NCI-H446 (cell line): ENCODE measurements around the gene ALPG.
"Not testable (repeated sequence)": the region's sequence is repeated elsewhere in the genome, so short reads cannot be mapped to it uniquely, and the experiment has no call there.

Experiments used
- DNase-seq, 2 experiments: peaks; one replicate each; lab custom pipeline; 2025; lab: John Stamatoyannopoulos, UW

The ALPG gene

DNA sequence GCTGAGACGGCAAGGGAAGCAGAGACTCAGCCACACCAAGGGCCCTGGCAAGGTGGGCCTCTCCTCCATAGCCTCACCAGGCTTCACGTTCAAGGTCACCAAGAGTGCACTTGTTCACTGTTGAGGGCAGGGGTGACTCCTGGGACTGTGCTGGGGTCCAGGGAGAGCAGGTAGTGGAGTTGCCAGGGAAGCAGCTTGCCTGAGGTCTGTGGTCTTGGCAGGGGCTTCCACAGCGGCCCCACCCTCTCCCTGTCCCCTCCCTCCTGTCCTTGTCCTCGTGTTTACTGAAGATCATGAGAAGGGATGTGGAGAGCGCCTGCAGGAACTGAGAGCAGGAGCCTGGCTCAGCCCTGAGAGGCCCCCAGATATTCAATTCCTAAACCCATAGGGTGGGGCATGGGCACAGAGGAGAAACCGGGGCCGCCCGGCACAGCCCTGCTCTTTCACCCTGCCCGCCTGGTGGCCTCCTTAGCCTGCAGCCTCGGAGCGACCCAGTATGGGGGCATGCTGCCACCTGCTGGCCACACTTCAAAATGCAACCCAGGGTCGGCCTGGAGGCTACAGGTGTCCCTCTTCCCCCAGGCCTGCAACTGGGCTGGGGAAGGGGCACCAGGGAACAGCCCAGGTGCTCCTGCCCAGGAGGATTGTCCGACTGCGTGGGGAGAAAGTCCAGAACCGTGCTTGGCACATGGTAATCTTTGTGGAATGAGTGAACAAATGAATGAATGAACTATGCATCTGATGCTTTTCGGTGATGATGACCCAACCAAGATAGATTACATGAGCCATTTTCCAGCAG, 33.8 kb downstream of the ALPG start:
- peak; percentile 39 to 77 for DNase-seq

DNA sequence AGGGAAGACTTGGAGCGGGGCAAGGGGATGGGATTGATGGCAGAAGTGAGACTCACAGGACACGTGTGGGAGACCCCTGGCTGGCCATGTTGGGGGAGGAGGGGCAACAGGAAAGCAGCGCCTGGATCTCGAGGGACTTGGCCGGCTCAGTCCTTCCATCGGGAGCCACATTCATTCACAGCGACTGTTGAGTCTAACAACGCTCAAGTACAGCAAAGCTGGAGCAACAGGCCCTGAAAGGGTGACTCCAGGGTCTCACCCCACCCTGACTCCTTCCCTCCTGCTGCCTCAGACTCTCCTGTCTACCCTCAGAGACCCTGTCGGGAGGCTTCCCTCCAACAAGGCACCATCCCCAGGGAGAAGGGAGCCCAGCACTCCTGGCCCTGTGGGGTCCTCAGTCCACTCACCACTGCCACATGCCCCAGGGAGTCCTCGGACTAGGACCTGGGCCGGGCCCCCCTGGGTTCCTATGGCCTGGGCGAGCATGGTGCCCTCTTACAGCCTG, 34.6 kb downstream of the ALPG start:
- no peak for DNase-seq

DNA sequence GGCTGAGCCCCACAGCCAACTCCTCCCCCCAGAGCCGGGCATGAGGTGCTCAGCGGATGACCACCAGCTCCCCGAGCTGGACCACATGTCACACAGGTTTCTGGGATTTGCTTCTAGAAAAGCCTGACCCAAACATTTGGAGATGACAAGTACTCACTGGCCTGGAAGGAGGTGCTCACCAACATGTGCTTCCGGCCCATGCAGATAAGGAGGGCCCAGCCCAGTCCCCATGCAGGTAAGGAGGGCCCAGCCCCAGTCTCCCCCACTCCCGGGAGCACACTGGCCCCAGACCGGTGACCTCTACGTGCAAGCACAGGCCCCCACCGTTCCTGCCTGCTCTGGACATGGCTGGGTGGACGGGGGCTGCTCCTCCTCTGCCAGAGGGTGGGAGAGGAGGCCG, 35.3 kb downstream of the ALPG start:
- not testable (repeated sequence) for DNase-seq

DNA sequence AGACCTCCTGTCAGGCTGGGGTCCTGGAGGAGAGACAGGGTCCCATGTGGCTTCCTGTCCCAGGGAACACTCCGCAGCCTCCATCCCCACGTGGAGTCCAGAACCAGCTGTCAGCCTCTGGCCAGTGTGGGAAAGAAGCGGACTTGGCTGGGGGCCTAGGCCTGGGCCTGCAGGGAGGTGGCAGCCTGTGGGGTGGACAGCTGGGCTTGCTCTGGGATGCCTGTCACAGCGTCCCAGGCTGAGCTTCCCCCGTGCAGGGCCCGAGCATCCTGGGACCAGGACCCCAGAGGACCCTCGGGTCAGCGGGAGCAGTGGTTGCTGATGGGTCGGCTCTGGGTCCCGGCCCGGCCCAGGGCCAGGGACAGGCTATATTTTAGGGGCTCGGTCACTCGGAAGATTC, 35.8 kb downstream of the ALPG start:
- not testable (repeated sequence) for DNase-seq

DNA sequence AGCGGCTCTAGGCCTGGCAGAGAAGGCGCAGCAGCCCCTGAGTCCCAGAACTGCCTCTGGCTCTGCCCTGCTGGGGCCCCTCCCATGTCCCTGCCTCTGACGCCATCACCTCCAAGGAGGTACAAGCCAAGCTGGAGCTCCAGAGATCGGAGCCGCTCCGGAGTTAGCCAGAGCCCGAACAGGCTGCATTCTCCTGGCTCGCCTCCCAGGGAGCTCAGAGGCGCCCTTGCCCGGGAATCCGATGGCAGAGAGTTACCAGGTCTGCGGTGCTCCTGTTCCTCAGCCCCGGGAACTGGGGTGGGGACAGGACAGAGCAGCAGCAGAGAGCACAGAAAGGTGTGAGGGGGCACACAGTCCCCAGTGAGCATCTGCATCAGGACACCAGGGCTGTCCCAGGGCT, 36.4 kb downstream of the ALPG start:
- not testable (repeated sequence) for DNase-seq

DNA sequence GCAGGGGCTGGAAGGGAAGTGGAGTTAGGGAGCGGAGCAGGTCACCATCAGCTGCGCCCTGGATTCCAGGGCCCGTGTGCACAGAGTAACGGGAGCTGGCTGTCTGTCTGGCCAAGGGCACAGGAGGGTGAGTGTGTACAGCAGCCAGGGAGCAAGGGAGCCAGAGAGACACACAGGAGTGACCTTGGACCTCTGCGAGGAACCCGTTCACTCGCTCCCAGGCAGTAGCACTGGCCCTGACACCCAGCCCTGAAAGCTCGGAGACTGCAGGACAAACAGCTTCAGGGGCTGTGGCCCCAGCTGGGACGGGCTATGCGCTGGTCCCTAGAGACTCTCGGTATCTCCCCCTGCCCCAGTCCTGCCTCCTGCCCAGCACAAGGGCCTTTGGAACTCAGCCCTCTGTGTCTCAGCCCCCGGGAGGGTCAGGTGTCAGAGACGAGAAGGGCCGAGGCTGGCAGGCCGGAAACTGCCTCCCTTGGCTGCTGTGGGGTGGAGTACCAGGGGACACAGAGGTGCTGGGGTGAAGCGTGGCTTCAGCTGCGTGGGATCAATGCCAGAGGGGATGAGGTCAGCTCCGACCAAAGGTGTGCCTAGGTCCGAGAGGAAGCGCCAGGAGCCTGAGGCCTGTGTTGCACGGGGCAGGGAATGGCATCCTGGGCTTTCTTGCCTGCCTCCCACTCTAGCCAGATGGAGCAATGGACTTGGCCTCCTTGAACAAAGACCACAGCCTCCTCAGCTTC, 37.2 kb downstream of the ALPG start:
- not testable (repeated sequence) for DNase-seq

DNA sequence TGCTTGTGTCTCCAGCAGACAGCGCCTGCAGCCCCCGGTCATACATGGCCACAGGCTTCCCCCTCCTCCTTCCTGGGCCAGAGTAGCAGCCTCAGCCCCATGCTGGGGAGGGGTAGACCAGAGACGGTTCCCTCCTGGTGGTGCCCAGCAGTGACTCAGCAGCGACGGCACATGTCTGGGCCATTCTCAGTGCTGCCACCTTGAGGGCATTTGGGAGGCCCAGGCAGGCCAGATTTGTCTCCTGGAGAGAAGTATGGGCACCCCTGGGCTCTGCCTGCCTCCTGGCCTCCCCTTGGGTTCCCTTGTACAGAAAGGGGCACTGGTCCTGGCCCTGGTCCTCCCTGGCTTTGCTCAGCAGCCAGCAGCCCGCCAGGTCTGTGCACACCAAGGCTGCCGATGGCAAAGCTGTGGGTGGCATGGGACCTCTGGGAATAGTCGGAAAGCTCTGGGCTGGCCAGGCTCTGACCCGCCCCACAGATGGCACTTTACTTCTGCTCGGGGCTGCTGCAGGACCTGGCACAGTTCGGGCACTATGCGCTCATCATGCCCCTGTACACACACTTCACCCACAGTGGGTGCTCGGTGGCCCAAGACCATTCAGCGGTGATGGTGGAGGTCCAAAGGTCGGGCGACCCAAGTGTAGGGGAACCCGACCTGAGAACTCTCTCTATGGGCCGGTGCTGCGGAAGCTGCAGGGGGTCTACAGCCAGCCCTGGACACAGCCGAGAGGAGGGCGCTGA, 37.9 kb downstream of the ALPG start:
- DNase-seq: peak in 1 of 2 experiments; percentile 23

DNA sequence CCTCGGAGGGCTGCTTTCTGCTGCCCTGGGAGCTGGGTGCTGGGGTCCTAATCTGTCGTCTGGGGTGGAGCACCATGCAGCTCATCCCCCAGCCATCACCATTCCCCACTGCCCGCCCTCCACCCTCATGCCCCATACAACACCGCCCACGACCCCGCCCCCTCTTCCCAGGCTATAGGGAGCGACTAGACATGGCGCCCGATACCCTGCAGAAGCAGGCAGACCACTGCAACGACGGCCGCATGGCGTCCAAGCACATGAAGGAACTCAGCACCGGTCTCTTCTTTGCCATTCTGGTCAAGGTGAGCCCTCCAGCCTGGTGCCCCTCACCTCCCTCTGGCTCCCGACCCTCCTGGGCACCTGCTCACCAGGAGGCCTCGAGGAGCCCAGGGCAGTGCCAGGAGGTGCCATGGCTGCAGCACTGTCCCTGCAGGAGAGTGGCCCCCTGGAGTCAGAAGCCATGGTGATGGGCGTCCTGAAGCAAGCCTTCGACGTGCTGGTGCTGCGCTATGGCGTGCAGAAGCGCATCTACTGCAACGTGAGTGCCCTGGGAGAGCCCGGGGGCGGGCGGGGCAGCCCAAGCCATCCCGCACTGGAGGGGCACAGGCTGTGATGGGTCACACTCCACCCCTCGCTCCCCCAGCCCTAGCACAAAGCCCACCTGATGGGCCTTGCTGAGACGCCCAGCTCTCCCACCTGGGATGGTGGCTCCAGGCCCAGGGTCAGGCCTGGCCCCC, 38.7 kb downstream of the ALPG start:
- not testable (repeated sequence) for DNase-seq

DNA sequence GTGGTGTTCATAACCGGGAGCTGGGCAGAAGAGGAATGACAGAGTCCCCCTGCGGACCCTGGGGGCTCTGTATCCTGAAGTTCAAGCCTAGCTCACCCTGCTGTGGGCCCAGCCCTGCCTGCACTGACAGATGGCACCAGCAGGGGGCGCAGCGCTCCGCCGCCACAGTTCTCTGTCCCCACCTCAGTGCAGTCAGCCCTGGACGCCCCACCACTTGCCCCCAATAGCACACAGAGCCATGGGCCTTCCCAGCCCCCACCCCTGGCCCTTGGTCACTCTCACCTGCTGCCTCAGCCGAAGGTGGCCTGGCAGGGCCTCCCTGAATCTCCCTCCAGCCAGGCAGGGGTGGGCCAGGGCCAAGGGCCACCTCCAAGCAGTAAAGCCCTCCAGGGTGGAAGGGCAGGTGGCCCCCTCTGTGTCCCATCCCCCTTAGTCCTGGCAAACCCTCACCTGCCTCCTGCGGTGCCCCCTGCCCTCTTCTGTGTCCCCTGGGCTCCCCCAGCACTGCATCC, 39.7 kb downstream of the ALPG start:
- not testable (repeated sequence) for DNase-seq

DNA sequence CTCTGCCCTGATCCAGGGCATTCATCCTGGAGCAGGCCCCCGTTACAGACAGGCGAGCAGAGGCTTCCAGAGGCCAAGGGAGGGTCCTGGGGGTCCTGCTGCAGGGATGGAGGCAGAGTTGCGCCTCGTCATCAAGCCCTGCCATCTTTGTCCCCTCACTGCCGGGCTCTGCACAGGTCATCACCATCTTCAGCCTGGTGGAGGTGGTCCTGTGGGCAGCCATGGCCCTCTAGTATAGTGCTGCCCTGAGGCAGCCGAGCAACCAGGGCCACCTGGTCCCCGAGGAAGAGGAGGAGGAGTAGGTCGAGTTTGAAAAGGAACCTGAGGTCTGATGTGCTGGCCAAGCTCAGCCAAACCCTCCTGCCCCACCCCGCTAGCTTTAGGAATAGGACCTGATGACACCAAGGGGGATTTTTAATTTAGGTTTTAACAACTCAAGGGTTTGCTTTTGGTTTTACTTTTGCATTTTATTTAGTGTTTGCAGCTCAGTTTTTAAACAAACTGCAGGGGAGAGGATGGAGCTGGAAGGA, 40.5 kb downstream of the ALPG start:
- DNase-seq: no peak

DNA sequence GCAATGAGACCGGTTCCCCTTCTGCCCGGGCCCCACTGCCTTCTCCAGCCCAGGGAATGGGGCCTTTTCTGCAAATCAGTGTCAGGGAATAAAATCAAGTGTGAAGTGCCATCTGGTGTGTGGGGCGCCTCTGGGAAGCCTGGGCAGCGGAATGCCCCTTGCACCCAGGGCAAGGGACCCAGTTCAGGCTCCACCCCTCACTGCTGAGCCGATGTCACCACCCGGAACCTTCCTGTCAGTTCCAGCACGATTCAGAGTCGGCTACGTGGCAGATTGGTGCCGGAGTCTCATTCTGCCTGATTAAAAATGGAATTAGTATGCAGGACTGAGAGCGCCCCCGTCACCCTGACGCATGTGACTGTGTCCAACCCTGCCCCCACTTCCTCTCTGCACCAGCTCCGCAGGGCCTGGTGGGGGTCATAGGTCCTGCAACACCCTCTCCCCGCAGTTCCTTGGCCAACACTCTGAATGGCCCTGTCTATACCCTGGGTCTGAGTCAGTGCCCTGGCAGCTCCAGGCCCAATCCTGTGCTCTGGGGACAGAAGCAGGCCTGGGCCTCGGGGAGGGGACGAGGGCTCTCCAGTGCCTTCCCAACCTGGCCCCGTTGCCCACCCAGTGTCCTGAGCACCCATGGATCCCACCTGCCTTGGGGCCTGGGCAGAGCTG, 41.1 kb downstream of the ALPG start:
- DNase-seq: no peak

DNA sequence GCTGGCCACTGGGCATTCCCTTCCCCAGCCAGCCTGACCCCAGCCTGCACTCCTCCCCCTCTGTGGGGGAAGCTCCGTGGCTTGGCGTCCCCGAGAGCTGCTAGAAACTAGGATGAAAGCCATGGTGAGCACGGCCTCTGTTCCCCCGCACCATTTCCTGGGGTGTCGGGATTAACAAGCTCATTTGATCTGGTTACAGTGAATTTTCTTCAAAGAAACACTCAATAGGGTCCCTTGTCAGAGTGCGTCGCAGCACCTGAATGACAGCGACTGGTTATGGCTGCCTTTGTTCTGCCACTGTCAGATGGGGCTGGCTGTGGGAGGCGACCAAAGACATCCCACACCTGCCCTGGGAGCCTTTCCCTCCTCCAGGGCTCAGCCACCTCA, 41.7 kb downstream of the ALPG start:
- no peak for DNase-seq

DNA sequence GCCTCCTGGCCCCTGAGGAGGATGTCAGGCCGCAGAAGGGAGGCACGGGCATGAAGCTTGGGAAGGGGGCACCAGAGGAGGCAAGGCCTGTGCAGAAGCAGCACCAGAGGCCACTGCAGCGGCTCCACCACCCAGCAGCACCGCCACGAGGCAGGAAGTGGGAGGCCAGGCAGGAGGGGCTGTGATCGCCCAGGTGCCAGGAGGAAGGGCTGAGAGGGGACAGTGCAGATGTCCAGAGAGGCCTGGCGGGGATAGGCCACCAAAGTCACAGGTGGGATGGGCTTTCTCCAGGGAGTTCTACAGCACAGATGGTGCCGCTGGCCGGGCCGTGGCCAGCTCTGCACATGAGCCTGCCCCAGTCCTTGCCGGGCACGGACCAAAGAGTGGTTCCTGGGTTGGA, 43.3 kb downstream of the ALPG start:
- DNase-seq: no peak

DNA sequence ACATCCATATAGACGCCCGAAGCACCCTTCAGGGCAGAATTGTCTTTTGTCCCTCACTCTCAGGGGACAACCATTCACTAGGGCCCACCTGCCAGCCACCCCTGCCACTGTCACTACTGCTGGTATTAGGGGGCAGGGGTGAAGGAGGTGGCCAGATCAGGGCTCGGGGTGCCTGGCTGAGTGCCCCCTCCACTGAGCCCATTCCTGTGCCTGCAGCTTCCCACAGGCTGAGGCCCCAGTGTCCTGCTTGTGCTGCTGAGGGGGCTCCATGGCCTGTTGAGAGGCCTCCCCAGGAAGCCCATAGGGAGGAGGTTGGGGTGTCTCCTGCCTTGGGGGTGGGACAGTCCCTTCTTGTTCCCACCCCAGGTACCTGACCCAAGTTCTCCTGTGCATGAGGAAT, 45.0 kb downstream of the ALPG start:
- DNase-seq: not testable (repeated sequence)

DNA sequence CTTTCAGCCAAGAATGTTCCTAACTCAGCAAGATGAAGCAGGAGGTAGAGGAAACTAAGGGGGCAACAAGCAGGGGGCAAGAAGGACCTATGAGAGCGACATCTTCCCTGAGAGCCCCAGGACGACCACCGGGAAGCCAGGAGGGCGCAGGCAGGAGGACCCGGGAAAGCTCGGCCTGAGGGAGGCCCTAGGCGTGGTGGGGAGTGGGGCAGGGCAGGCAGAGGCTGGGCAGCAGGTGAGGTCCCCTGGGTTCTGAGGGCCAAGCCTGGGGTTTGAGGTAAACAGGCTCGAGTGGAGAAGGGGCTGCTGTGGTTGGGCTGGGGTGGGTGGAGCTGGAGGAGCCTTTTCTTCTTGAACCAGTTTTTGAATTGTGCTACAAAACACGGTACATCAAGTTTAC, 48.0 kb downstream of the ALPG start:
- DNase-seq: no peak

DNA sequence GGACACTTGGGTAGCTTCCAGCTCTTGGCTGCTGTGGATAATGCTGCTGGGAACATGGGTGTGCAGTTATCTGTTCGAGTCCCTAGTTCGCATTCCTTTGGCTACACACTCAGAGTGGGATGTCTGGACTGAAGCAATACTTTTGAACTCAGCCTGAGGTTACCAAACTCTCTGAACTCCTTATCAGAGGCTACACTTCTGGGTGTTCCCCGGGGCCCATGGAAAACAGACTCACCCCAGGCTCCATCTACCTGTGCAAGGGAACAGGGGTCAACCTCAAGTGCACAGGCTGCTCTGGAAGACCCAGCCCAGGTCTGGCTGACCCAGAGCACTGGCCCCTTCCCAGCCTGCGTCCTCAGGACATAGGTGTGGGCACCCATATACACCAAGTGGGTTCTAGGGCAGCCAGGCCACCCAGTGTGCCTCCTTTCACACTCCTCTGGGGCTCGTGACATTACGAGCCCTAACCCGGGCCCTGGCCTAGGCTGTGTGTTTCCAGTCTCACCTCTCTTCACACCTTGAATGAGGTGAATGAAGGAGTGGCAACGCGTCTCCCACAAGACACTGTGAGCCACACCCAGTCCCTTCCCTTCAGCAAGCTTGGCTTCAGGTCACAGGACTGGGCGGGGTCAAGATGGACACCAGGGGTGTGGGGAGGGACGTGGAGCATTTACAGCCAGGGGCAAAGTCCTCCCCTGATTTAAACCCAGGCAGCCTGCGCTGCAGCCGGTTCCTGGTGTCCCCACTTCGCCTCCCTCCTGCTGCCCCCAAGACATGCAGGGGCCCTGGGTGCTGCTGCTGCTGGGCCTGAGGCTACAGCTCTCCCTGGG, 49.0 kb downstream of the ALPG start, which contains the start of gene ALPI:
TSS of gene ALPI (plus strand) at position 728 of the 830 bp plus-strand sequence. CDS start at position 775, 47 bp downstream.
- no peak for DNase-seq

DNA sequence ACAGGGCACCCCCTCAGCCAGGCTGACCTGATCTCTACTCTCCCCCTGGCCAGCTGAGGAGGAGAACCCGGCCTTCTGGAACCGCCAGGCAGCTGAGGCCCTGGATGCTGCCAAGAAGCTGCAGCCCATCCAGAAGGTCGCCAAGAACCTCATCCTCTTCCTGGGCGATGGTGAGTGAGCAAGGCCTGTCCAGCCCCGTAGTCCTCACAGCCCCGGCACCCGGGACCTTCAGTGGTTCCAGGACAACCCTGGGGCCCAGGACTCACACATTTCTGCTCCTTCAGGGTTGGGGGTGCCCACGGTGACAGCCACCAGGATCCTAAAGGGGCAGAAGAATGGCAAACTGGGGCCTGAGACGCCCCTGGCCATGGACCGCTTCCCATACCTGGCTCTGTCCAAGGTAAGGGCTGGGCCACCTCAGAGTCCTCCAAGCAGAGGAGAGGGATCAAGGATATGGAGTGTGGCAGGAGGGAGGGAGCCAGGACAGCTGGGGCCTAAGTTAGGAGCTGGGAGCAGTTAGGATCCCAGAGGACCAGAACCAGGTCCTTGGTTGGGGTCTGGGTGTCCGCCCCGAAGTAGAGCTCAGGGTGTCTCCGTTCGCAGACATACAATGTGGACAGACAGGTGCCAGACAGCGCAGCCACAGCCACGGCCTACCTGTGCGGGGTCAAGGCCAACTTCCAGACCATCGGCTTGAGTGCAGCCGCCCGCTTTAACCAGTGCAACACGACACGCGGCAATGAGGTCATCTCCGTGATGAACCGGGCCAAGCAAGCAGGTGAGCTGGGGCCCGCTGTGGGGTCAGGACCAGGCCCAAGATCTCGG, 49.9 kb downstream of the ALPG start:
- DNase-seq: no peak

DNA sequence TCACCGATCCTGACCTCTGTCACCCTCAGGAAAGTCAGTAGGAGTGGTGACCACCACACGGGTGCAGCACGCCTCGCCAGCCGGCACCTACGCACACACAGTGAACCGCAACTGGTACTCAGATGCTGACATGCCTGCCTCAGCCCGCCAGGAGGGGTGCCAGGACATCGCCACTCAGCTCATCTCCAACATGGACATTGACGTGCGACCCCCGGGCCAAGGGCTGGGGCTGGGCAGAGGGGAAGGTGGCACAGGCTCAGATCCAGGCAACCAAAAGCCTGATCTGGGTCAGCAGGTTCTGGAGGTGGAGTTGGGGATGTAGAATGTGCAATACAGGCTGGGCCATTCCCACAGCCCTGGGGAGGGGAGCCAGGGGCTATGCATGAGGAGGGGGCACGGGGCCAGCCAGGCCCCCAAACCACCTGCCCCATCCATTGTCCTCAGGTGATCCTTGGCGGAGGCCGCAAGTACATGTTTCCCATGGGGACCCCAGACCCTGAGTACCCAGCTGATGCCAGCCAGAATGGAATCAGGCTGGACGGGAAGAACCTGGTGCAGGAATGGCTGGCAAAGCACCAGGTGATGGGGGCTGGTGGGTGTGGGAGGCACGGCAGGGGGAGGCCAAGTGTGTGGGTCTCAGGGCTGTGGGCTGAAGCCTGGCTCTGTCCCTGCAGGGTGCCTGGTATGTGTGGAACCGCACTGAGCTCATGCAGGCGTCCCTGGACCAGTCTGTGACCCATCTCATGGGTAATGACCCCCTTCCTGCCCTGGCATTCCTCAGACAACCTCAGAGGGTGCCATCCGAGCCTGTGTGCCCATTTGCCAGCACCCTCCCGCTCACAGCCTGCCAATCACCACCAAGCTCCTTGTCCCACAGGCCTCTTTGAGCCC, 50.7 kb downstream of the ALPG start:
- DNase-seq: no peak
